Medulla oblongata (tissue), 1 donor: ENCODE measurements around the gene METAP1D.
A peak's percentile ranks its signal among the peaks of the same experiment; 100 is the strongest.
"Not testable (repeated sequence)": the region's sequence is repeated elsewhere in the genome, so short reads cannot be mapped to it uniquely, and the experiment has no call there.

Experiments
- DNase-seq: peaks from one replicate; pipeline ENCODE4 v3.0.0-alpha.2; 2015; ENCODE audit errors: extremely low spot score

The METAP1D gene

GRCh38 chr2:171999604-172000469, at the start of gene METAP1D:
TSS of gene METAP1D (plus strand) at chr2:171999953. CDS start at chr2:171999970, 17 bp downstream.
- peak; percentile 93 for DNase-seq

GRCh38 chr2:171952276-171952675, 47.5 kb upstream of the METAP1D start:
- no peak for DNase-seq

- DNase-seq = no peak
Measured at GRCh38 chr2:171952748-171953147, 47.0 kb upstream of the METAP1D start.

- DNase-seq = peak; percentile 27
Measured at GRCh38 chr2:171956135-171956825, 43.5 kb upstream of the METAP1D start.

- no peak for DNase-seq
Measured at GRCh38 chr2:171957061-171957460, 42.7 kb upstream of the METAP1D start.

- no peak for DNase-seq
Measured at GRCh38 chr2:171958475-171958874, 41.3 kb upstream of the METAP1D start.

GRCh38 chr2:171959998-171960397, 39.8 kb upstream of the METAP1D start:
- DNase-seq = no peak

GRCh38 chr2:171960570-171960969, 39.2 kb upstream of the METAP1D start:
- no peak for DNase-seq

GRCh38 chr2:171963198-171963597, 36.6 kb upstream of the METAP1D start:
- no peak for DNase-seq

- DNase-seq = no peak
Measured at GRCh38 chr2:171964308-171964707, 35.4 kb upstream of the METAP1D start.

GRCh38 chr2:171965238-171965637, 34.5 kb upstream of the METAP1D start:
- no peak for DNase-seq

- no peak for DNase-seq
Measured at GRCh38 chr2:171965661-171966060, 34.1 kb upstream of the METAP1D start.

- DNase-seq = no peak
Measured at GRCh38 chr2:171966235-171966634, 33.5 kb upstream of the METAP1D start.

- DNase-seq = no peak
Measured at GRCh38 chr2:171966688-171967087, 33.1 kb upstream of the METAP1D start.

- DNase-seq = no peak
Measured at GRCh38 chr2:171968509-171968908, 31.2 kb upstream of the METAP1D start.

- no peak for DNase-seq
Measured at GRCh38 chr2:171972329-171972982, 27.3 kb upstream of the METAP1D start.

- DNase-seq = no peak
Measured at GRCh38 chr2:171979103-171979502, 20.6 kb upstream of the METAP1D start.

GRCh38 chr2:171983924-171984323, 15.8 kb upstream of the METAP1D start:
- not testable (repeated sequence) for DNase-seq

- no peak for DNase-seq
Measured at GRCh38 chr2:171985076-171985475, 14.7 kb upstream of the METAP1D start.

GRCh38 chr2:171986778-171987177, 13.0 kb upstream of the METAP1D start:
- DNase-seq = no peak

- no peak for DNase-seq
Measured at GRCh38 chr2:171991027-171991426, 8.7 kb upstream of the METAP1D start.

GRCh38 chr2:171995586-171995985, 4.2 kb upstream of the METAP1D start:
- no peak for DNase-seq
